Measurements from ENCODE around the gene BST2. TPM values are rescaled to one million over a fixed set of nuclear protein-coding genes. Genes with fewer than 3 reads are reported as not detected.

Gene BST2
- total and polyA plus RNA-seq, 9 of the 15 experiments (the other 6 are each of a cell fraction or from before 2014, with no cell fraction given): 11.2 to 232 (median 151) TPM

DNA sequence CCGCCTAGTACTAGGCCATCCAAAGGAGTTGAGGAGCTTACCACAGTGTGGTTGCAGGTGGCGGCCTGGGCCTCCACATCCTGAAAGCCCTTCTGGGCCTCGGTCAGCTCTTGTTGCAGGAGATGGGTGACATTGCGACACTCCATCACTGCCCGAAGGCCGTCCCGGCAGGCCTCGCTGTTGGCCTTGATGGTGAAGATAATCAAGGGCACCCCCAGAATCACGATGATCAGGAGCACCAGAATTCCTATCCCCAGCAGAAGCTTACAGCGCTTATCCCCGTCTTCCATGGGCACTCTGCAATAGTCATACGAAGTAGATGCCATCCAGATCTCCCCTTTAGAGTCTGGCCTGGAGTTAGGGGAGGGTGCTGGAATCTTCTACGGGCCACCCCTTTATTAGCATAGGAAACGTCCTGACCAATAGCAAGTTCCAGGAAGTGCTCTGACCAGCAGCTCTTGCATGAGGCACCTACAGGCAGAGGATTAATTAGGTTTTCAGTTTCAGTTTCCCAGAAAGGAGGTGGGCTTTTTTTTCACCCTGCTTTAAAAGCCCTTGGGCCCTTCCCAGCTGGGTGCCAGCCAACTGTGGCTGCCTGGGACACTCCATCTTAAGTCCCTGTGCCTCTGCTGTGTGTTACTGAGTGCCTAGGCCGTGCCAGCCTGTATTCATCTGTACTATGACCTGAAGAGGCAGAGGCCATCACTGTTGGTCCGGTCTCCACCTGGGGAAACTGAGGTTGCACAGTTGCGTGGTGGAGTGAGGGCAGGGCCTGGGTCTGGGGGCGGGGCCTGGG is at the start of gene BST2 (continued):
- TF ChIP-seq, protein P1, sequence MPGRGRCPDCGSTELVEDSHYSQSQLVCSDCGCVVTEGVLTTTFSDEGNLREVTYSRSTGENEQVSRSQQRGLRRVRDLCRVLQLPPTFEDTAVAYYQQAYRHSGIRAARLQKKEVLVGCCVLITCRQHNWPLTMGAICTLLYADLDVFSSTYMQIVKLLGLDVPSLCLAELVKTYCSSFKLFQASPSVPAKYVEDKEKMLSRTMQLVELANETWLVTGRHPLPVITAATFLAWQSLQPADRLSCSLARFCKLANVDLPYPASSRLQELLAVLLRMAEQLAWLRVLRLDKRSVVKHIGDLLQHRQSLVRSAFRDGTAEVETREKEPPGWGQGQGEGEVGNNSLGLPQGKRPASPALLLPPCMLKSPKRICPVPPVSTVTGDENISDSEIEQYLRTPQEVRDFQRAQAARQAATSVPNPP (IDR thresholded peaks at IDR 0.05; ENCODE audit: borderline replicate concordance, insufficient read depth, insufficient read length): no peak
- TF ChIP-seq ZNF24 (IDR thresholded peaks at IDR 0.05) (no peak), CREBBP (IDR thresholded peaks at IDR 0.05; ENCODE audit: low read depth, low read length) (no peak), ZNF561 (CRISPR knock-in tag; conservative IDR thresholded peaks at IDR 0.05) (no peak), NR4A1 (CRISPR knock-in tag; IDR thresholded peaks at IDR 0.05) (no peak), NR4A1 (tag; IDR thresholded peaks at IDR 0.05) (no peak), C11orf30 (IDR thresholded peaks at IDR 0.05; ENCODE audit: low read depth) (no peak), MED1 (CRISPR knock-in tag; IDR thresholded peaks at IDR 0.05; ENCODE audit: borderline replicate concordance) (no peak), KAT8 (IDR thresholded peaks at IDR 0.05; ENCODE audit: low read depth) (no peak), NR1H2 (CRISPR knock-in tag; IDR thresholded peaks at IDR 0.05) (0 out of 2 replicates have a peak, but pooled peaks have one; percentile 45), TCF15 (CRISPR knock-in tag; IDR thresholded peaks at IDR 0.05) (no peak)
- TF ChIP-seq, protein P2, sequence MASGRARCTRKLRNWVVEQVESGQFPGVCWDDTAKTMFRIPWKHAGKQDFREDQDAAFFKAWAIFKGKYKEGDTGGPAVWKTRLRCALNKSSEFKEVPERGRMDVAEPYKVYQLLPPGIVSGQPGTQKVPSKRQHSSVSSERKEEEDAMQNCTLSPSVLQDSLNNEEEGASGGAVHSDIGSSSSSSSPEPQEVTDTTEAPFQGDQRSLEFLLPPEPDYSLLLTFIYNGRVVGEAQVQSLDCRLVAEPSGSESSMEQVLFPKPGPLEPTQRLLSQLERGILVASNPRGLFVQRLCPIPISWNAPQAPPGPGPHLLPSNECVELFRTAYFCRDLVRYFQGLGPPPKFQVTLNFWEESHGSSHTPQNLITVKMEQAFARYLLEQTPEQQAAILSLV (tag; IDR thresholded peaks at IDR 0.05): no peak
- TF ChIP-seq, protein P3, sequence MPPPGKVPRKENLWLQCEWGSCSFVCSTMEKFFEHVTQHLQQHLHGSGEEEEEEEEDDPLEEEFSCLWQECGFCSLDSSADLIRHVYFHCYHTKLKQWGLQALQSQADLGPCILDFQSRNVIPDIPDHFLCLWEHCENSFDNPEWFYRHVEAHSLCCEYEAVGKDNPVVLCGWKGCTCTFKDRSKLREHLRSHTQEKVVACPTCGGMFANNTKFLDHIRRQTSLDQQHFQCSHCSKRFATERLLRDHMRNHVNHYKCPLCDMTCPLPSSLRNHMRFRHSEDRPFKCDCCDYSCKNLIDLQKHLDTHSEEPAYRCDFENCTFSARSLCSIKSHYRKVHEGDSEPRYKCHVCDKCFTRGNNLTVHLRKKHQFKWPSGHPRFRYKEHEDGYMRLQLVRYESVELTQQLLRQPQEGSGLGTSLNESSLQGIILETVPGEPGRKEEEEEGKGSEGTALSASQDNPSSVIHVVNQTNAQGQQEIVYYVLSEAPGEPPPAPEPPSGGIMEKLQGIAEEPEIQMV (tag; conservative IDR thresholded peaks at IDR 0.05; ENCODE audit: low read depth): no peak
- TF ChIP-seq, protein P4, sequence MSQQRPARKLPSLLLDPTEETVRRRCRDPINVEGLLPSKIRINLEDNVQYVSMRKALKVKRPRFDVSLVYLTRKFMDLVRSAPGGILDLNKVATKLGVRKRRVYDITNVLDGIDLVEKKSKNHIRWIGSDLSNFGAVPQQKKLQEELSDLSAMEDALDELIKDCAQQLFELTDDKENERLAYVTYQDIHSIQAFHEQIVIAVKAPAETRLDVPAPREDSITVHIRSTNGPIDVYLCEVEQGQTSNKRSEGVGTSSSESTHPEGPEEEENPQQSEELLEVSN (IDR thresholded peaks at IDR 0.05; ENCODE audit: borderline replicate concordance in 1 of 2, extremely low read depth in 1 of 2, insufficient read depth in 1 of 2, insufficient read length in 1 of 2, low read depth in 1 of 2, low read length in 1 of 2, poor library complexity in 1 of 2, severe bottlenecking in 1 of 2): peak in 1 of 2 experiments; percentile 11
